IPS-18a (cell line): Measurements from ENCODE around the gene CCR8.
"Not testable (repeated sequence)": the region's sequence is repeated elsewhere in the genome, so short reads cannot be mapped to it uniquely, and the experiment has no call there.

Experiments
- H3K27ac ChIP-seq: one replicate; pipeline ENCODE4 v1.5.1; 2013; ENCODE audit warnings: low read length
- H3K27me3 ChIP-seq: one replicate; pipeline ENCODE4 v1.6.1; 2013; ENCODE audit warnings: mild to moderate bottlenecking, low read length; ENCODE audit not compliant: control insufficient read depth, insufficient read depth
- H3K36me3 ChIP-seq: one replicate; pipeline ENCODE4 v1.6.1; 2013; ENCODE audit warnings: low read depth, low read length; ENCODE audit not compliant: control insufficient read depth
- H3K4me1 ChIP-seq: one replicate; pipeline ENCODE4 v1.6.1; 2013; ENCODE audit warnings: low read depth, low read length; ENCODE audit not compliant: control insufficient read depth
- H3K4me3 ChIP-seq: one replicate; pipeline ENCODE4 v1.5.1; 2013; ENCODE audit warnings: low read length
- H3K9ac ChIP-seq: one replicate; pipeline ENCODE4 v1.6.1; 2013; ENCODE audit warnings: mild to moderate bottlenecking, low read length, moderate library complexity
- H3K9me3 ChIP-seq: one replicate; pipeline ENCODE4 v1.6.1; 2013; ENCODE audit warnings: low read depth, low read length; ENCODE audit not compliant: control insufficient read depth

The CCR8 gene

DNA sequence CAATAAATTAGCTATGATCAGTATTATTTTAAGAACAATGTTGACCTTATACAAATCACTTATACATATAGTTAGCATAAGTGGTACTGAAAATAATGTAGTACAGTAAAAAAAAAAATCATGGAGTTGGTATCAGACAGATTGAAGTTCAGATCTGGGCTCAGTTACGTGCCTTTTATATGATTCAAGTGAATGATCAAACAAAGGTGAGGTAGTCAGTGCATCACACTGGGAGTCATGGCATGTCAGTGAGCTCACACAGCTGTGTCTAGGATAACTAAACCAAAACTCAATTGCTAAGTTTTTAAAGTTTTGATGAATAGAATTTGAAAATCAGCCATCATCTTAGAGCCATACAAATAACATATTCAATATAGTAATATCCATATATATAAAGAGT is 11.2 kb upstream of the CCR8 start:
- Histone ChIP-seq H3K9ac (no peak overlapping the region), H3K27ac (no peak overlapping the region), H3K9me3 (no peaks in the 10 kb centered on the region), H3K36me3 (no peaks in the 10 kb centered on the region), H3K4me1 (peaks cover 5% of the 10 kb centered on the region), H3K27me3 (no peaks in the 10 kb centered on the region), H3K4me3 (no peak overlapping the region)

DNA sequence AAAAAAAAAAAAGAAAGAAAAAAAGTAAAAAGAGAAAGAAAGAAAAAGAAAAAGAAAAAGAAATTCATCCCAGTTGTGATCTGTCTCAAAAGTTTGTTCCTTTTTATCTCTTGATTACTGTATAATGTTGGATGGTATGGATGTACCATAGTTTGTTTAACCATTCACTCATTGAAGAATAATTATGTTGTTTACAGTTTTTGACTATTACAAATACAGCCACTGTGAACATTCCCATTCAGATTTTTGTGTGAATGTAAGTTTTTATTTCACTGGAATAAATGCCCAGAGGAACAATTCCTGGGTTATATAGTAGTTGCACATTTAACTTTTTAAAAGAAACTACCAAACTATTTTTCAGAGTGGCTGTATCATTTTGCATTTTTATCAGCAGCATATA is 10.3 kb upstream of the CCR8 start:
- no peak overlapping the region for H3K9ac ChIP-seq
- peaks cover 5% of the 10 kb centered on the region for H3K4me1 ChIP-seq
- H3K36me3 ChIP-seq: no peaks in the 10 kb centered on the region
- H3K4me3 ChIP-seq: no peak overlapping the region
- H3K9me3 ChIP-seq: no peaks in the 10 kb centered on the region
- H3K27ac ChIP-seq: no peak overlapping the region
- H3K27me3 ChIP-seq: no peaks in the 10 kb centered on the region

DNA sequence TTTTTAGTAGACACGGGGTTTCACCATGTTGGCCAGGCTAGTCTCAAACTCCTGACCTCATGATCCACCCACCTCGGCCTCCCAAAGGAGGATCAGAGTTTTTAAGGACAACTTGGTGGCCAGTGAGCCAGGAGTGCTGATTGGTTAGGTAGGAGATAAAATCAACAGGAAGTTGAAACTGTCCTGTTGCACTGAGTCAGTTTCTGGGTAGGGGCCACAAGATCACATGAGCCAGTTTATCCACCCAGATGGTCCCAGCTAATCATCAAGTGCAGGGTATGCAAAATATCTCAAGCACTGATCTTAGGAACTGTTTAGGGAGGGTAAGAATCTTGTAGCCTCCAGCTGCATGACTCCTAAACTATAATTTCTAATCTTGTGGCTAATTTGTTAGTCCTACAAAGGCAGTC is 7.9 kb upstream of the CCR8 start:
- H3K27me3 ChIP-seq, H3K4me1 ChIP-seq, H3K9me3 ChIP-seq, H3K4me3 ChIP-seq, H3K9ac ChIP-seq, H3K27ac ChIP-seq, H3K36me3 ChIP-seq: not testable (repeated sequence)

DNA sequence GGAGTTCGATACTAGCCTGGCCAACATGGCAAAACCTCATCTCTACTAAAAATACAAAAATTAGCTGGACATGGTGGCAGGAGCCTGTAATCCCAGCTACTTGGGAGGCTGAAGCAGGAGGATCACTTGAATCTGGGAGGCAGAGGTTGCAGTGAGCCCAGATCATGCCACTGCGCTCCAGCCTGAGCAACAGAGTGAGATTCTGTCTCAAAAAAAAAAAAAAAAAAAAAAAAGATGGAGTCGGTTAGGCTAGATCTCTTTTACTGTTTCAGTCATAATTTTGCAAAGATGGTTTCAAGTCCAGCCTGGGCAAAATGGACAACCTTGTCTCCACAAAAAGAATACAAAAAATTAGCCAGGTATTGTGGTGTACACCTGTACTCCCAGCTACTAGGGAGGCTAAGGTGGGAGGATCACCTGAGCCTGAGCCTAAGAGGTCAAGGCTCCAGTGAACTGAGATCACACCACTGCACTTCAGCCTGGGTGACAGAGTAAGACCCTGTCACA is 7.2 kb upstream of the CCR8 start:
- not testable (repeated sequence) for H3K4me1 ChIP-seq, H3K27me3 ChIP-seq, H3K9me3 ChIP-seq, H3K4me3 ChIP-seq, H3K27ac ChIP-seq, H3K9ac ChIP-seq, H3K36me3 ChIP-seq

GRCh38 chr3:39322936-39323335 is 6.6 kb upstream of the CCR8 start:
- peaks cover 5% of the 10 kb centered on the region for H3K4me1 ChIP-seq
- H3K27ac ChIP-seq: no peak overlapping the region
- no peak overlapping the region for H3K9ac ChIP-seq
- no peaks in the 10 kb centered on the region for H3K27me3 ChIP-seq
- H3K36me3 ChIP-seq: no peaks in the 10 kb centered on the region
- no peak overlapping the region for H3K4me3 ChIP-seq
- no peaks in the 10 kb centered on the region for H3K9me3 ChIP-seq

DNA sequence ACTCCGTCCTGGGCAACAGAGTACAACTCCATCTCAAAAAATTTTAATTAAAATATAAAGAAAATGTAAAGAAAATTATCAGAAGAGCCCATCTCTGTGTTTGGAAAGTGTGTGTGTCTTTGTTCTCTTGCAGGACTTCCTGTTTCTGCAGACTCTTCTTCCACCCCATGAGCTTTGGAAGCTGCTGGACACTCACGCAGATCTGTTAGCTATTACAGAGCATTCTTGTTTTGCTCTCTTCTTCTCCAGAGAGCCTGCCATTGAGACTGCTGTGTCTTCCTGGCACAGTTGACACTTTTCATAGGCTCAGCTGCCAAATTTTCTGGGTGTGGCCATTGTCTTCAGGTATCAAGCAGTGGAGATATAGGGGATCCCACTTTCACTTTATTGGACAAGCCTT is 6.0 kb upstream of the CCR8 start:
- Histone ChIP-seq H3K9ac (no peak overlapping the region), H3K4me3 (no peak overlapping the region), H3K27ac (no peak overlapping the region)

GRCh38 chr3:39325236-39325635 is 4.3 kb upstream of the CCR8 start:
- H3K4me3 ChIP-seq: no peak overlapping the region
- no peaks in the 10 kb centered on the region for H3K27me3 ChIP-seq
- no peak overlapping the region for H3K9ac ChIP-seq
- no peaks in the 10 kb centered on the region for H3K36me3 ChIP-seq
- H3K4me1 ChIP-seq: peaks cover 5% of the 10 kb centered on the region
- H3K27ac ChIP-seq: no peak overlapping the region
- no peaks in the 10 kb centered on the region for H3K9me3 ChIP-seq

More for the DNA sequence above, 6.0 kb upstream of the CCR8 start:
- Histone ChIP-seq H3K27me3 (no peaks in the 10 kb centered on the region), H3K36me3 (no peaks in the 10 kb centered on the region), H3K9me3 (no peaks in the 10 kb centered on the region), H3K4me1 (peaks cover 5% of the 10 kb centered on the region)

DNA sequence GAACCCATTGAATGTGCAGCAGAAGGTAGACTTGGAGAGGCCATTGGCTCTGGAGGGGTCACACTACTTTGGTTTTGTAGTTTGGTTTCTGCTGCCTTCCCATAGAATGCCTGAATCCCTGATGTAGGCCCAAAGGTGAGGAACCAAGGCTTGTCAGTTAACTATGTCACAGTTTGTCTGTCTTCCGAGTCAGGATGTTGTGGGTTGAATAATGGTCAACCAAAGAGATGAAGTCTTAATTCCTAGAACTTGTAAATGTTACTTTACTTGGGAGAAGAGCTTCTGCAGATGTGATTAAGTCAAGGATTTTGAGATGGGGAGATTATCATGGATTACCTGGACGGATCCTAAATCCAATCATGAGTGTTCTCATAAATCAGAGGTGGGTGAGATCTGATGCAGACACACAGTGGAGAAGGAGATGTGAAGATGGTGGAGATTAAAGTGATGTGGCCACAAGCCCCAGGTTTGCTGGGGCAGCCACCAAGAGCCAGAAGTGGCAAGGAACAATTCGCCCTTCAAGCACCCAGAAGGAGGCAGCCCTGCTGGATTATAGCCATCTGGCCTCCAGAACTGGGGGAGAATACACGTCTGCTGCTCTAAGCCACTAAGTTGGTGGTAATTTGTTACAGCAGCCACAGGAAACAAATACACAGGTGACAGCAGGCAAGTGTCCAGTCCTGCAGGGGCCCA is 2.3 kb upstream of the CCR8 start:
- Histone ChIP-seq H3K9ac (no peak overlapping the region), H3K4me3 (no peak overlapping the region), H3K27ac (no peak overlapping the region), H3K9me3 (no peaks in the 10 kb centered on the region), H3K27me3 (no peaks in the 10 kb centered on the region), H3K4me1 (peaks cover 12% of the 10 kb centered on the region), H3K36me3 (no peaks in the 10 kb centered on the region)

GRCh38 chr3:39327746-39328349 is 1.7 kb upstream of the CCR8 start:
- no peaks in the 10 kb centered on the region for H3K27me3 ChIP-seq
- no peak overlapping the region for H3K9ac ChIP-seq
- H3K27ac ChIP-seq: no peak overlapping the region
- H3K4me1 ChIP-seq: peaks cover 10% of the 10 kb centered on the region
- H3K36me3 ChIP-seq: no peaks in the 10 kb centered on the region
- H3K9me3 ChIP-seq: no peaks in the 10 kb centered on the region
- no peak overlapping the region for H3K4me3 ChIP-seq

- no peak overlapping the region for H3K9ac ChIP-seq
Measured at GRCh38 chr3:39330824-39331223, 1.3 kb downstream of the CCR8 start.

GRCh38 chr3:39332525-39332924 is 3.0 kb downstream of the CCR8 start:
- Histone ChIP-seq H3K9me3 (no peaks in the 10 kb centered on the region), H3K9ac (no peak overlapping the region), H3K4me3 (no peak overlapping the region), H3K27ac (no peak overlapping the region), H3K36me3 (no peaks in the 10 kb centered on the region), H3K27me3 (no peaks in the 10 kb centered on the region), H3K4me1 (peaks cover 6% of the 10 kb centered on the region)

More at GRCh38 chr3:39330824-39331223, 1.3 kb downstream of the CCR8 start:
- no peak overlapping the region for H3K4me3 ChIP-seq
- peaks cover 6% of the 10 kb centered on the region for H3K4me1 ChIP-seq
- H3K36me3 ChIP-seq: no peaks in the 10 kb centered on the region
- no peak overlapping the region for H3K27ac ChIP-seq
- H3K9me3 ChIP-seq: no peaks in the 10 kb centered on the region
- no peaks in the 10 kb centered on the region for H3K27me3 ChIP-seq

- Histone ChIP-seq H3K27me3 (no peaks in the 10 kb centered on the region), H3K36me3 (no peaks in the 10 kb centered on the region), H3K9ac (no peak overlapping the region), H3K4me1 (peaks cover 6% of the 10 kb centered on the region), H3K27ac (no peak overlapping the region), H3K4me3 (no peak overlapping the region), H3K9me3 (no peaks in the 10 kb centered on the region)
Measured at GRCh38 chr3:39333607-39334006, 4.1 kb downstream of the CCR8 start.
